HEK293 (cell line): ENCODE data around the gene CTSZ.

ENCODE experiments used
- CTCF ChIA-PET: fragments of 350-600 bp; formaldehyde crosslinking; extraction: SDS; loops from one replicate; lab custom pipeline; 2021; ENCODE audit warnings: antibody characterized with exemption; lab: Yijun Ruan, JAX
- POLR2A ChIA-PET: fragments of 300-600 bp; formaldehyde crosslinking; extraction: SDS; loops from one replicate; lab custom pipeline; 2020; ENCODE audit warnings: antibody characterized with exemption, inconsistent platforms; lab: Yijun Ruan, JAX
- H3K27ac ChIP-seq: fragments of 200-500 bp; sonication (Bioruptor generic); 2 replicates; pipeline ENCODE4 v1.5.1; 2014; ENCODE audit warnings: low read depth, low read length, control low read depth, inconsistent platforms; ENCODE audit errors: extremely low read depth
- H3K36me3 ChIP-seq, 2 experiments: fragments of 200-500 bp in 1 of 2; sonication (Bioruptor generic) in 1 of 2; 1 replicate in 1 of 2; 2 replicates in 1 of 2; pipeline ENCODE4 v1.5.1; 2014 to 2017; ENCODE audit warnings: inconsistent platforms in 2 of 2, low read length in 2 of 2; ENCODE audit not compliant: control insufficient read depth in 2 of 2, insufficient read depth in 1 of 2
- H3K4me1 ChIP-seq: fragments of 200-500 bp; sonication (Bioruptor generic); 2 replicates; pipeline ENCODE4 v1.5.1; 2014; ENCODE audit warnings: mild to moderate bottlenecking, low read length, inconsistent platforms; ENCODE audit not compliant: control insufficient read depth, insufficient read depth
- H3K4me3 ChIP-seq: 2 replicates; pipeline ENCODE4 v1.5.1; 2011; ENCODE audit warnings: low read depth, mild to moderate bottlenecking, control low read depth, low read length, moderate library complexity
- H3K9me3 ChIP-seq: fragments of 200-500 bp; sonication (Bioruptor generic); 2 replicates; pipeline ENCODE4 v1.5.1; 2014; ENCODE audit warnings: low read depth, low read length, inconsistent platforms; ENCODE audit not compliant: control insufficient read depth, insufficient read depth
- ZBTB17 ChIP-seq: fragments of 450-650 bp; formaldehyde crosslinking; IDR thresholded peaks from 2 replicates; pipeline ENCODE4 v1.5.1; 2016; ENCODE audit warnings: missing biosample characterization, missing genetic modification characterization
- ZNF280C ChIP-seq: fragments of 450-650 bp; formaldehyde crosslinking; IDR thresholded peaks from 2 replicates; pipeline ENCODE4 v1.5.1; 2016; ENCODE audit warnings: missing biosample characterization, missing genetic modification characterization
- ZNF311 ChIP-seq: fragments of 450-650 bp; formaldehyde crosslinking; IDR thresholded peaks from 2 replicates; pipeline ENCODE4 v1.5.1; 2017; ENCODE audit warnings: missing biosample characterization, missing genetic modification characterization, borderline replicate concordance
- ZNF560 ChIP-seq: fragments of 450-650 bp; formaldehyde crosslinking; IDR thresholded peaks from 2 replicates; pipeline ENCODE4 v1.5.1; 2017; ENCODE audit warnings: missing biosample characterization, missing genetic modification characterization, borderline replicate concordance
- ZNF561 ChIP-seq: fragments of 450-650 bp; IDR thresholded peaks from 2 replicates; pipeline ENCODE4 v1.5.1; 2018; ENCODE audit warnings: missing biosample characterization, missing genetic modification characterization, borderline replicate concordance
- ZNF600 ChIP-seq: fragments of 450-650 bp; formaldehyde crosslinking; IDR thresholded peaks from 2 replicates; pipeline ENCODE4 v1.5.1; 2016; ENCODE audit warnings: missing biosample characterization, missing genetic modification characterization
- TF ChIP-seq, protein P1 (sequence below): fragments of 450-650 bp; formaldehyde crosslinking; IDR thresholded peaks from 2 replicates; pipeline ENCODE4 v1.5.1; 2016; ENCODE audit warnings: missing biosample characterization, missing genetic modification characterization, borderline replicate concordance
- TF ChIP-seq, protein P2 (sequence below): fragments of 450-650 bp; formaldehyde crosslinking; IDR thresholded peaks from 2 replicates; pipeline ENCODE4 v1.5.1; 2017; ENCODE audit warnings: missing biosample characterization, missing genetic modification characterization

Gene CTSZ

GRCh38 chr20:59015812-59016711 is 9.0 kb upstream of the CTSZ start:
- no peaks in the 10 kb centered on the region for H3K9me3 ChIP-seq
- H3K27ac ChIP-seq, result no peak overlapping the region
- ChIA-PET POLR2A (interaction anchor here (5.1 kb wide), 1 partner anchor 16 kb away, joined by 19 read pairs; the partner anchor contains the start of gene ATP5F1E), CTCF (no interaction called here)
- no peaks in the 10 kb centered on the region for H3K4me1 ChIP-seq
- no peak overlapping the region for H3K4me3 ChIP-seq
- TF ChIP-seq ZNF560 (tag by site-specific recombination) (no peak), ZNF280C (tag by site-specific recombination) (no peak)
- no peaks in the 10 kb centered on the region for H3K36me3 ChIP-seq

DNA sequence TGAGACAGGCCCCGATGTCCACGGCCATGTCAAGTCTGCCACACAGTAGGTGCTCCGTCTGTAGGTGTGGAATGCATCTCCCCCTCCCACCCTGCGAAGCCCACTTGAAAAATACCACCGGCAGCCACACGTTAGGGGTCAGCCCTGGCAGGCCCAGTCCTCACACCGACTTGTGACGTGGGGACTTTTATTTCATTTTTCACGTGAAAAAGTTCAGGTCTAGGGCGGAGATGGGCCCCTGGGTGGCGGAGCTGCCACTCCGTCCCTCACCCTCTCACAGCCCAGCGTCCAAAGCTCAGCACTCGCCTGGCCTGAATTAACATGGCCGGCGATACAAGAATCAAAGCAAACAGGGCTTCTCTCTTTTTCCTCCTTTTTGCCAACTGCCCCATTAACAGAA is 8.4 kb upstream of the CTSZ start:
- POLR2A ChIA-PET, result interaction anchor here (5.1 kb wide), 1 partner anchor 17 kb away, joined by 19 read pairs; the partner anchor contains the start of gene ATP5F1E
- Histone ChIP-seq H3K9me3 (no peaks in the 10 kb centered on the region), H3K36me3 (no peaks in the 10 kb centered on the region), H3K4me1 (no peaks in the 10 kb centered on the region), H3K4me3 (no peak overlapping the region), H3K27ac (no peak overlapping the region)
- TF ChIP-seq ZNF600 (tag by site-specific recombination), result no peak
- TF ChIP-seq, protein P1, sequence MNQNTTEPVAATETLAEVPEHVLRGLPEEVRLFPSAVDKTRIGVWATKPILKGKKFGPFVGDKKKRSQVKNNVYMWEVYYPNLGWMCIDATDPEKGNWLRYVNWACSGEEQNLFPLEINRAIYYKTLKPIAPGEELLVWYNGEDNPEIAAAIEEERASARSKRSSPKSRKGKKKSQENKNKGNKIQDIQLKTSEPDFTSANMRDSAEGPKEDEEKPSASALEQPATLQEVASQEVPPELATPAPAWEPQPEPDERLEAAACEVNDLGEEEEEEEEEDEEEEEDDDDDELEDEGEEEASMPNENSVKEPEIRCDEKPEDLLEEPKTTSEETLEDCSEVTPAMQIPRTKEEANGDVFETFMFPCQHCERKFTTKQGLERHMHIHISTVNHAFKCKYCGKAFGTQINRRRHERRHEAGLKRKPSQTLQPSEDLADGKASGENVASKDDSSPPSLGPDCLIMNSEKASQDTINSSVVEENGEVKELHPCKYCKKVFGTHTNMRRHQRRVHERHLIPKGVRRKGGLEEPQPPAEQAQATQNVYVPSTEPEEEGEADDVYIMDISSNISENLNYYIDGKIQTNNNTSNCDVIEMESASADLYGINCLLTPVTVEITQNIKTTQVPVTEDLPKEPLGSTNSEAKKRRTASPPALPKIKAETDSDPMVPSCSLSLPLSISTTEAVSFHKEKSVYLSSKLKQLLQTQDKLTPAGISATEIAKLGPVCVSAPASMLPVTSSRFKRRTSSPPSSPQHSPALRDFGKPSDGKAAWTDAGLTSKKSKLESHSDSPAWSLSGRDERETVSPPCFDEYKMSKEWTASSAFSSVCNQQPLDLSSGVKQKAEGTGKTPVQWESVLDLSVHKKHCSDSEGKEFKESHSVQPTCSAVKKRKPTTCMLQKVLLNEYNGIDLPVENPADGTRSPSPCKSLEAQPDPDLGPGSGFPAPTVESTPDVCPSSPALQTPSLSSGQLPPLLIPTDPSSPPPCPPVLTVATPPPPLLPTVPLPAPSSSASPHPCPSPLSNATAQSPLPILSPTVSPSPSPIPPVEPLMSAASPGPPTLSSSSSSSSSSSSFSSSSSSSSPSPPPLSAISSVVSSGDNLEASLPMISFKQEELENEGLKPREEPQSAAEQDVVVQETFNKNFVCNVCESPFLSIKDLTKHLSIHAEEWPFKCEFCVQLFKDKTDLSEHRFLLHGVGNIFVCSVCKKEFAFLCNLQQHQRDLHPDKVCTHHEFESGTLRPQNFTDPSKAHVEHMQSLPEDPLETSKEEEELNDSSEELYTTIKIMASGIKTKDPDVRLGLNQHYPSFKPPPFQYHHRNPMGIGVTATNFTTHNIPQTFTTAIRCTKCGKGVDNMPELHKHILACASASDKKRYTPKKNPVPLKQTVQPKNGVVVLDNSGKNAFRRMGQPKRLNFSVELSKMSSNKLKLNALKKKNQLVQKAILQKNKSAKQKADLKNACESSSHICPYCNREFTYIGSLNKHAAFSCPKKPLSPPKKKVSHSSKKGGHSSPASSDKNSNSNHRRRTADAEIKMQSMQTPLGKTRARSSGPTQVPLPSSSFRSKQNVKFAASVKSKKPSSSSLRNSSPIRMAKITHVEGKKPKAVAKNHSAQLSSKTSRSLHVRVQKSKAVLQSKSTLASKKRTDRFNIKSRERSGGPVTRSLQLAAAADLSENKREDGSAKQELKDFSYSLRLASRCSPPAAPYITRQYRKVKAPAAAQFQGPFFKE (tag by site-specific recombination), result no peak
- TF ChIP-seq ZNF561 (tag by site-specific recombination), result no peak
- no peak for TF ChIP-seq ZBTB17 (tag by site-specific recombination)
- TF ChIP-seq, protein P2, sequence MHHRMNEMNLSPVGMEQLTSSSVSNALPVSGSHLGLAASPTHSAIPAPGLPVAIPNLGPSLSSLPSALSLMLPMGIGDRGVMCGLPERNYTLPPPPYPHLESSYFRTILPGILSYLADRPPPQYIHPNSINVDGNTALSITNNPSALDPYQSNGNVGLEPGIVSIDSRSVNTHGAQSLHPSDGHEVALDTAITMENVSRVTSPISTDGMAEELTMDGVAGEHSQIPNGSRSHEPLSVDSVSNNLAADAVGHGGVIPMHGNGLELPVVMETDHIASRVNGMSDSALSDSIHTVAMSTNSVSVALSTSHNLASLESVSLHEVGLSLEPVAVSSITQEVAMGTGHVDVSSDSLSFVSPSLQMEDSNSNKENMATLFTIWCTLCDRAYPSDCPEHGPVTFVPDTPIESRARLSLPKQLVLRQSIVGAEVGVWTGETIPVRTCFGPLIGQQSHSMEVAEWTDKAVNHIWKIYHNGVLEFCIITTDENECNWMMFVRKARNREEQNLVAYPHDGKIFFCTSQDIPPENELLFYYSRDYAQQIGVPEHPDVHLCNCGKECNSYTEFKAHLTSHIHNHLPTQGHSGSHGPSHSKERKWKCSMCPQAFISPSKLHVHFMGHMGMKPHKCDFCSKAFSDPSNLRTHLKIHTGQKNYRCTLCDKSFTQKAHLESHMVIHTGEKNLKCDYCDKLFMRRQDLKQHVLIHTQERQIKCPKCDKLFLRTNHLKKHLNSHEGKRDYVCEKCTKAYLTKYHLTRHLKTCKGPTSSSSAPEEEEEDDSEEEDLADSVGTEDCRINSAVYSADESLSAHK, result no peak
- no peak for TF ChIP-seq ZNF311
- CTCF ChIA-PET, result no interaction called here
